GM11168 (cell line): ENCODE data around the gene RNPC3.

Experiments
- in situ Hi-C: fragments of 300-500 bp; cut with MboI; formaldehyde crosslinking; loops from one replicate; pipeline ENCODE4 v1.12.0; 2022; ENCODE audit warnings: low sequenced_read_pairs; ENCODE audit not compliant: unreplicated experiment

The RNPC3 gene, protein sequence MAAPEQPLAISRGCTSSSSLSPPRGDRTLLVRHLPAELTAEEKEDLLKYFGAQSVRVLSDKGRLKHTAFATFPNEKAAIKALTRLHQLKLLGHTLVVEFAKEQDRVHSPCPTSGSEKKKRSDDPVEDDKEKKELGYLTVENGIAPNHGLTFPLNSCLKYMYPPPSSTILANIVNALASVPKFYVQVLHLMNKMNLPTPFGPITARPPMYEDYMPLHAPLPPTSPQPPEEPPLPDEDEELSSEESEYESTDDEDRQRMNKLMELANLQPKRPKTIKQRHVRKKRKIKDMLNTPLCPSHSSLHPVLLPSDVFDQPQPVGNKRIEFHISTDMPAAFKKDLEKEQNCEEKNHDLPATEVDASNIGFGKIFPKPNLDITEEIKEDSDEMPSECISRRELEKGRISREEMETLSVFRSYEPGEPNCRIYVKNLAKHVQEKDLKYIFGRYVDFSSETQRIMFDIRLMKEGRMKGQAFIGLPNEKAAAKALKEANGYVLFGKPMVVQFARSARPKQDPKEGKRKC

DNA sequence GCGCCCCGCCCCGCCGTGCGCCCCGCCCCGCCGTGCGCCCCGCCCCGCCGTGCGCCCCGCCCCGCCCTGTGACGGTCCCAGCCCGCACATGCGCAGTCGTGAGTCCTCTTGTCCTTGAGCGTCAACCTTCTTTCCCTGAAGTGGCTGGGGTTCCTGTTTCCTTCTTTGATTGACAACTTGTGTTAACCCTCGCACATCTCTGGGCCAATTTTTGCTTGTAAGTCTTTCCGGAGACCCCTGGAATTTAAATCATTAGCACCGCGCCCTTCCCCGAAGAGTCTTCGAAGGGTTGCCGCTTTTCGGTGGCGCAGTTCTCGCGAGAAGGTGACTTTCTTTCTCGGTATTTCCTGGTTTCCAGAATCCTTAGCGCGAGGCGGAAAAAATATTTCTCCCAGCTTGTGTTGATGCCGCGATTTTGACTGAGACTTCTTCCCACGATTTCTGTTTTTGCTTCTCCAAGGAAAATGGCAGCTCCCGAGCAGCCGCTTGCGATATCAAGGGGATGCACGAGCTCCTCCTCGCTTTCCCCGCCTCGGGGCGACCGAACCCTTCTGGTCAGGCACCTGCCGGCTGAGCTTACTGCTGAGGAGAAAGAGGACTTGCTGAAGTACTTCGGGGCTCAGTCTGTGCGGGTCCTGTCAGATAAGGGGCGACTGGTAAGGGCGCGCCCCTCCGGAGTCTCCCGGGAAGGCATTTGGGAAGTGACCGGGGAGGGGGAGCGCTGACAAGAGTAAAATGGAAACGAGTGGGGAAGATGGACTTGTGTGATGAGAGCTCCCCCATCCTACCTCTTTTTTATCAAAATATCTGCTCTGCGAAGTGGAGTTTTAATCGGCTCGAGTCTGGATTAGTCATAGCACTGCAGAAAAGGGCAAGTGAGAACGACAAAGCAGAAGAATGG, at the start of gene RNPC3:
Gene RNPC3, plus strand, starts transcription at position 93 of the 901 bp plus-strand sequence. Its CDS starts 372 bp downstream, at position 465.
- in situ Hi-C loops: no loop called here

DNA sequence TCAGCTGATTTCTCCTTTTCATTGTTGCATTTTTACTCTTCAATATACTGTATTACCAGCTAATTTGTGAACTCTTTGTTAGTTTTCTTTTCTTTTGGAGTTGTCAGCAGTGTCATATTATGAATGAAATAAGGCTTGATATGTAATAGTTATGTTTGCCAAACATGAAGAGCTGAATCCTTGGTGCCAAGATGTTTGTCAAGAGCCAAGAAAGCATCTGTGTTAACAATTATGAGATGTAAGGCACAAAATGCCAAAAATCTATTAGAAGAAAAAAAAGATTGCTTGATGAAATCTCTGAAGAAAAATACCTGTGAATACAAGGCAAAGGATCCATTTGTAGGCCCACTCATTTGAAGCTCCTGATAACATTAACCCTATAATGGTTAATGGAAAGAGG, 48.4 kb upstream of the RNPC3 start:
- in situ Hi-C loops: no loop called here

DNA sequence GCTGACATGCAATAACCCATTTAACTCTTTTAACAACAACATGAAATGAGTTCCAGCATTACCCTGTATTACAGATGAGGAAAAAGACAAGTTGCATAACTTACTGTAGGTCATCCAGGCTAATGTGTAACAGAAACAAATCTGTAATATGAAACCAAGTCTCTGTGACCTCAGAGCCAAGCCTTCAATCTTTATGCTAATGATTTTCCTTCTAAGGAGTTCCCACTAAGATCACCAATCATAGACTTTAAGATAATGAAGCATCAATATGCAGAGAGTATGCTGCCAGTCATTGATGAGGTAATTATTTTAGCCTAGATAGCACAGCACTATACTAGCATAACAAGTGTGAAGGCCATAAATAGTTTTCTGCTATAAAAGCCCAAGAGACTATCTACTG, 35.6 kb upstream of the RNPC3 start:
- in situ Hi-C loops: no loop called here

DNA sequence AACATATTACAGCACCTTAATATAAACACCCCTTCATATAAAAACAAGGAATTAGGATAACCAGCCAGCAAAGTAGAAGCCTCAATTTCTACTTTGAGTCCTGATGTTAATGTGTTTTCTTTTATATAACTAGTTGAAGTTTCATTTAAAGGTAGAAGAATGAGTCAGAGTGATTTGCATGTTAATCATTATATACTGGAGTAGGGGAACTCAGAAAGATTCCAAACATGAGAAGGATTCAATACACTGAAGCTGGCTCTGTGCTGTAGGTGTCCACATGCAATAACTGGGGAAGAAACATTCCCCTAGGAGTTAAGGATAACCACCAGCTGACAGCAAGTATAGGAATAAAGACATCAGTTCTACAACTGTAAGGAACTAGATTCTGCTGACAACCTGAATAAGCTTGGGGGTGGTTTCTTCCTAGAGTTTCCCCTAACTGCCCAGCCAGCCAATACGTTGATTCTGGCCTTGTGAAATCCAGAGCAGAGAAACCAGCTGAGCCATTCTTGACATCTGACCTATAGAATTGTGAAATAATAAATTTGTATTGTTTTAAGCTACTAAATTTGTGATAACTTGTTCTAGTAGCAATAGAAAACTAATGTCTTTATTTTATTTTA, 33.4 kb upstream of the RNPC3 start:
- in situ Hi-C loops: no loop called here

DNA sequence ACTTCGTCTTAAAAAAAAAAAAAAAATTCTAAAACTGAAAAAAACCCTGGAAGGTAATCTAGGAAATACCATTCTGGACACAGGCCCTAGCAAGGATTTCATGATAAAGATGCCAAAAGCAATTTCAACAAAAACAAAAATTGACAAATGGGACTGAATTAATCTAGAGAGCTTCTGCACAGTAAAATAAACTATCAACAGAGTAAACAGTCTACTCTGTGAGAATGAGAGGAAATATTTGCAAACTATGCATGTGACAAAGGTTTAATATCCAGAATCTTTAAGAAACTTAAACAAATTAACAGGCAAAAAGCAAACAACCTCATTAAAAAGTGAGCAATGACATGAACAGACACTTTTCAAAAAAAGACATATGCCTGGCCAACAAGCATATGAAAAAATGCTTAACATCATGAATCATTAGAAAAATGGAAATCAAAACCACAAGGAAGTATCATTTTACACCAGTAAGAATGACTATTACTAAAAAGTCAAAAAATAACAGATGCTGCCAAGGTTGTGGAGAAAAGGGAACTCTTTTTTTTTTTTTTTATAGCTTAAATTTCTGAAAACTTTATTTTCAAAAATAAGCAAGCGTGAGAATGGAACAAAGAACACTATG, 29.4 kb upstream of the RNPC3 start:
- in situ Hi-C loops: no loop called here

DNA sequence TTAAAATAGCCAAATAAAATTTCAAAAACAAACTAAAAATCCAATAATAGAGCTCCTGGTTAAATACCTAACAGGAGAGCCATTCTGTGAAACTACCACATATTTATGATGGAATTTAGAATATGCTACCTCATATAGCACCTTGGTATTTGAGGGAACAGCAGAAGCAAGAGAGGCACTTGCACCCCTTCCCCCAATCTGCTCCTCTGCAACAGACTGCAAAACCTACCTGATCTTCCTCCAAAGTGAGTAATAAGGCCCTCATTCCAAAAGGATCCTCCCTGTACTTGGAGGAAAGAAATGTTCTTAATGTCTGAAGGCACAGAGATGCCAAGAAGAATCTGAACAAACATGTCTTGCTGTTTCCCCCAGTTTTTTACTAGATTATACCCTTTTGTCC, 28.1 kb upstream of the RNPC3 start:
- in situ Hi-C loops: no loop called here

DNA sequence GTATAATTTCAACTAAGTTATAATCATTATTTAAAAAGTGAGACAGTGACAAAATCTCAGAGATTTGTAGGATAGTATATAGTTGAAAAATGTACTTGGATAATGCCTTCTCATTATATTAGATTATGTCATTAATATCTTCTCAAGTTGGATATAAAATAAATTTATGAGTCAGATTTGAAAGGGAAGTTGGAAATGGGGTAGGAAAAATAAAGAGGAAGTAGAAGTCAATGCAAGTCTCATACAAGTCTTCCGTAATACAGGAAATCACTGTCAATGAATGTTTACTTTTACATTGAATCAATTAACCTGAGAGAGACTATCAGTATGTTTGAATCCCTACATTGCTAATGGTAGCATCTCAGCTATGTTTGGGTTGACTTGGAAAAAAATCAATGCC, 16.2 kb upstream of the RNPC3 start:
- in situ Hi-C loops: loop anchor here (25.0 kb wide), 1 partner anchor 397 kb away; the partner anchor contains the start of gene COL11A1

DNA sequence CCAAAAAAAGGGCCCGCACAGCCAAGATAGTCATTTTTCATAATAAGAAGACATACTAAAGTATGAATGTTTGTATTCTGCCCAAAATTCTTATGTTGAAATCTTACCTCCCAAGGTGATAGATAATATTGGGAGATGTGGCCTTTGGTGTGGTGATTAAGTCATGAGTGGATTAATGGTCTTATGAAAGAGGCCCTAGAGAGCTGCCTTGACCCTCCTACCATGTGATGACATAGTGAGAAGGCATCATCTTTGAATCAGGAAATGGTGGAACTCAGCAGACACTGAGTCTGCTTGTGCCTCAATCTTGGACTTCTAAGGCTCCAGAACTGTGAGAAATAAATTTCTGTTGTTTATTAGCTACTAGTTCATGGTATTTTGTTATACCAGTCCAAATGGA, 11.8 kb upstream of the RNPC3 start:
- in situ Hi-C loops: loop anchor here (25.0 kb wide), 1 partner anchor 401 kb away; the partner anchor contains the start of gene COL11A1

DNA sequence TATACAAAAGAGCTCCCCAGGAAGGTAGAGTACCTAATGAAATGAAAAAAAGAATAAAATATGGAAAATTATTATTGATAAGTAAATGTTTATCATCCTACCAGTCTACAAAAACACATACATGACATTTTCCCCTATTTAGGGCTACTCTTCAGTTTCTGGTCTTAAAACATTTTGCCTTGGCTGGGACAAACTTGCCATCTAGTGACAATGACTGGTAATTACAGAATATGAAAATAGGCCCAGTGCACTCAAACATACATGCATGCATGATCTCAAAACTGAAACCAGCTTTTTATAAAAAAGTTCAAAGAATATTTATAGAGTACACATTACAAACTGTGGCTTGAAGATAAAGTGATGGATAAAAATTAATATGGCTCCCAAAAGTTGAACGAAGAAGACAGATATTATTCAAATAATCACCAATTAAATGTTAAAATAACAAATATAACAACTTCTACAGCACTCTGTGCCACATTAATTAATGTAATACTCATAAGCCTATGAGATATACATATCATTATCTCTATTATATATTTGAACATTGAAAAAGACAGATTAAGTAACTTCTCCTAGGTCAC, 10.5 kb upstream of the RNPC3 start:
- in situ Hi-C loops: loop anchor here (25.0 kb wide), 1 partner anchor 403 kb away; the partner anchor contains the start of gene COL11A1

DNA sequence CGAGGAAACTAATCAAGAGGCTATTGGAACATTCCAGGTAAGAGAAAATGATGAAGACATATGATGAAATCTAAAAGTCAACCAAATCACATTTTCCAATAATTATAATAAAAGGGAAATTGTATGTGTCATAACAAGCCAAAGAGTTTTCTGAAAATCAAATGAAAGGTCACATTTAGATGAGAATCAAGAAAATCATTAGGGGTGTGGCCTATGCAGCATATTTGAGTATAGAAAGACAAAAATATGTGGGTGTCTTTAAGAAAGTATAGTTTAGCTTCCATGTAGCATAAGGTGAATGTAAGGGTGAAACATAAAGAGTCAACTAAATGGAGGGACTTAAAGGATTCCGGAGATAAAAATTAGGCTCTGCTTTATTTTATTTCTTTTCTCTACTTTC, 9.2 kb upstream of the RNPC3 start:
- in situ Hi-C loops: loop anchor here (25.0 kb wide), 1 partner anchor 404 kb away; the partner anchor contains the start of gene COL11A1

DNA sequence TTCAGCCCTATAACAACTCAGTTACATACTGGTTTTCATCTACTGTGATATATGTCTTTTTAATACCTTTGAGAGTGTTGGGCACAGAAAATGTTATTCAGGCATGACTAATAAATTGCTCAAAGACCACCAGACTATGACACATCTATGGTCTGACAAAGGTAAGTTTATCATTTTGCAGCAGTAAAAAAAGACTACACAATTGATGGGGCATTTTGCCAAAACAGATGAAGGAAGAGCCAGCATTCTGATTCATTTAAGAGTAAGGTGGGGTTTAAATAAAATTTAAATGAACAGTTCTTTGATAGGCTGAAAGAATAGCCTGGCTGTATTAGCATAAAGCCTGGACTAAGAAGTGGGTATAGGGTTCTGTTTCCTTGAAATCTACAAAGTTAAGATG, 8.8 kb upstream of the RNPC3 start:
- in situ Hi-C loops: loop anchor here (25.0 kb wide), 1 partner anchor 404 kb away; the partner anchor contains the start of gene COL11A1

DNA sequence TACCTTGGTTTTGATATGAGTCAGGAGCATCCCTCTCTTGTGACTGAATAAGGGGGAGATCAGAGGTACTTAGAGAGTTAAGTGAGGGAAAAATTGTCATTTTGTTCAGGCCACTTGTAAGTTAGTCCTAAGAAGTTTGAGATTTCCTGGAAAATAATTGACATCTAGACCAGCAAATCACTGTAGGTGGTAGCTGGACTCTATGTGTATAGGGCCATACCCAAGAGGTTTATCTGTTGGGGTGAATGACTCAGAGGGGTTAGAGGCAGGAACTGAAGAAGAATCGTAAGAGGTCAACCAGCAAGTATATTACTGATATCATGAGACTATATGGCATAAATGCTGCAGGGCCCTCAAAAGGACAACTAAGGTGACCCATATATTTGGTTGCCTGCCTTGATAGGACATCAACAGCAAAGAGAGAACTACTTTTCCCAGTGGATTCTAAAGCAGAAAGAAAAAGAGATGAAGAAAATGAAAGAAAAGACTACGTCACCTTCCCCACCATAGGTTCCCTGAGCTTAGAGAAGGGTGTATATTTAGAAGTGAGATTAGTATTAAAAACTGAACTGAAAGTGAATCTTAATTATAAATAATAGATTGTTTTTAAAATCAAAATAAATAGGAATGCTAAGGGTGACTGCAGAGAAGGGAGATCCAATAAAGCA, 8.0 kb upstream of the RNPC3 start:
- in situ Hi-C loops: loop anchor here (25.0 kb wide), 1 partner anchor 405 kb away; the partner anchor contains the start of gene COL11A1

DNA sequence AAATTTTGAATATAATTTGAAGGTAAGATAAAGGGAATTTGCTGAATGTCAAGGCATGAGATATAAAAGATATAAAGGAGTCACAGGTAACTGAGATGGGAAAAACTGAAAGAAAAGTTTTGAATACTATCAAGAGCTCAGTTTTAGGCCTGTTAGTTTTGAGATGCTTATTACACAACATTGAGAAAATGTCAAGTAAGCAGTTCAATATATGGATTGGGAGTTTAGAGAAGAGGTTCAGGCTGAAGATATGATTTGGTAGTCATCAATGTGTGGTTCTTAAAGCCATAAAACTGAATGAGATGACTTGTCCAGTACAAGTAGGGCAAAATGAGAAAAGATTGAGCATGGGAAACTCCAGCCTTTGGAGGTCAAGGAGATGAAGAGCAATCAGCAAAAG, 4.7 kb upstream of the RNPC3 start:
- in situ Hi-C loops: loop anchor here (25.0 kb wide), 1 partner anchor 409 kb away; the partner anchor contains the start of gene COL11A1

DNA sequence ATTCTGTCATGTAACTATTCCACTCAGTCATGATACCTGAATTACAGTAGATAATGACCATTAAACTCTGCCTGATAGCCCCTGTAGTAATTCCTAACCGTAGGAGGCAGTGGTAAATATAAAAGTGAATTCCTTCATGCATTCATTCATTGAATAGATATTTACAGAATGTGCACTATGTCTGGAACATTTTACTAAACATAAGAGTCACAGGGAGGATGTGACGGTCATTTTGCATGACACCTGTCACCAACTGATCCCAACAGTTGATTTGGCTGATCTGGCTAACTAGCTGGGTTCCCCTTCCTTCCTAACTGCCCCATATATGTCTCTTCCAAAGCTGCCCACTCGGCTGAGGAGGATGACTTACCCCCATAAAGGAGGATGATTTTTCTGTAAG, 2.2 kb upstream of the RNPC3 start:
- in situ Hi-C loops: loop anchor here (25.0 kb wide), 1 partner anchor 411 kb away; the partner anchor contains the start of gene COL11A1

DNA sequence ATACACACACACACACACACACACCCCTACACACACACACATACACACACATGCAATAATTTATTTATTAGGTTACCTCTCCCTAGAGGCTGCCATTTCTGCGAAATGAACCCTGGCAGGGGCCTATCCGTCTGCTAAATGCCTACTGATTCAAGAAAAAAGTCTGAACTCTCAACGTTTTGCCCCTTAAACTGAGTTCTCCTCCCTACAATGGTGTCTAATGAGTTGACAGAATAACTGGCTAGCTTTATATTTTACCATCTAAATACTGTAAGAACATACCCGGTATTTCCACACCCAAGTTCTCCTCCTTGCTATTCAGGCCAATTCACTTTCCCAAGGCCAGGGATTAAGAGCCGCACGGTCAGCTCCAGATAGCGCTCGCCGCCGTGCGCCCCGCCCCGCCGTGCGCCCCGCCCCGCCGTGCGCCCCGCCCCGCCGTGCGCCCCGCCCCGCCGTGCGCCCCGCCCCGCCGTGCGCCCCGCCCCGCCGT, 339 bp upstream of the RNPC3 start:
- in situ Hi-C loops: no loop called here

DNA sequence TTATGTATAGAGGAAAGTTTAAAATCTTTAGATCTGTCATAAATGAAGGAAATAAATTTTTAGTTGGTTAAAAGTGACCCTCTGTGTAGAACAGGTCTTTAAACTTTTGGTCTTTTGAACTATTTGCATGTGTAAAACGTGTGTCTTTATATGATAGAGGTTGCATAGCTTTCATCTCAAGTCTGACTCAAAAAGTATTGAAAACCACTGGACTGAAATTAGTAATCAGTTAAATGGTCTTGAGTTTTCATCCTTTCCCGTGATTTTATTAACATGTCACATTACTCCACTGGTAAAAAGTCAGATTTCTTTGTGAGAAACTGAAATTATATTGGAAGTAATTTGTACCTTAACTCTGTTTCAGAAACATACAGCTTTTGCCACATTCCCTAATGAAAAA, 1.8 kb downstream of the RNPC3 start:
- in situ Hi-C loops: no loop called here

DNA sequence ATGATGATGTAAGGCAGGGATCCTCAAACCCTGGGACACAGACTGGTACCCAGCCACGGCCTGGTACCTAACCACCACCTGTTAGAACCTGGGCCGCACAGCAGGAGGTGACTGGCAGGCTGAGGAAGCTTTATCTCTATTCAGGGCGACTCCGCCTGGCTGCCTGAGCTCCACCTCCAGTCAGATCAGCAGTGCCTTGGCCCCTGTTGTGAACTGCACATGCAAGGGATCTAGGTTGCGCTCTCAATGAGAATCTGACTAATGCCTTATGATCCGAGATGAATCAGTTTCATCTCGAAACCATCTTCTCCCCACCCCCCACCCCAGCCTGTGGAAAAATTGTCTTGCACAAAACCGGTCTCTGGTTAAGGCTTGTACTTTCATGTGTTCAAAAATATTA, 4.2 kb downstream of the RNPC3 start:
- in situ Hi-C loops: no loop called here

DNA sequence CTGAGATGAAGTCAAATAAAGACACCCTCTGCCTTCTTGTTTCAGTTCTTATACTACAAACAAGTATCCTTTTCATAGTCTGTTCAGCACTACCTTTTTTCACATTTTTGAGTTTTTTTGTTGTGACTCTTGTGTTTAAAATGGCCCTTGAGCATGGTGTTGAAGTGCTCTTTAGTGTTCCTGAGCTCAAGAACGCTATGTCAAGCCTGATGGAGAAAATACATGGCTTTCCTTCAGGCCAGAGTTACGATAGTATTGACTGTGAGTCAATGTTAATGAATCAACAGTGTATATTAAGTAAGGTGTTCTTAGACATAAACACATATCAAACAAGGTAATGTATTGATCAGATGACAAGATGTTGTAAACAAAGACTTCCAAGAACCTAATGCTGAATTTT, 12.7 kb downstream of the RNPC3 start:
- in situ Hi-C loops: no loop called here

DNA sequence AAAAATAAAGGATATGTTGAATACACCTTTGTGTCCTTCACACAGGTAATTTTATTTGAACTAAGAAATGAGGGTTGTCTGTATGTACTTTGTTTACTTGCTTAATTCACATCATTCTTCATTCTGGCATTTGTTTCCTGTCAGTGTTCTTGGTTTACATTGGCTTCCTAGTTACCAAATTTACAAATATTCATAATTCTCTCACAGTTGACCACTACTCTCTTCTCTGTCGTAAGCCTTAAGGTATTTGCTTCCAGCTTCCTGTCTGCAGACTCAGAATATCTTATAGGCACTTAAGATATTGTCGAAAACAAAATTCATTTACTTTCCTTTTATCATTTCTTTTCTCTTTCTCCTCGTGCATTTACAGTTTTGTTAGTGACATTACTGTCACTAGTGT, 15.9 kb downstream of the RNPC3 start:
- in situ Hi-C loops: no loop called here
